Measurements from ENCODE around the gene AGMAT. TPM values are rescaled to one million over a fixed set of nuclear protein-coding genes. Genes with fewer than 3 reads are reported as not detected.

The AGMAT gene
- total and polyA plus RNA-seq, 2 of the 4 experiments (the other 2 are of a cell fraction): 0.18 to 0.26 TPM

- no peak overlapping the region for H2BK20ac ChIP-seq (ENCODE audit: low read depth, low read length)
- no peak overlapping the region for H2BK15ac ChIP-seq (ENCODE audit: low read depth, low read length)
- H2BK120ac ChIP-seq (ENCODE audit: low read depth, low read length): no peak overlapping the region
- H3K23ac ChIP-seq (ENCODE audit: low read depth, low read length): no peak overlapping the region
- no peak overlapping the region for H4K5ac ChIP-seq (ENCODE audit: low read depth, low read length)
- H3K9ac ChIP-seq (ENCODE audit: low read depth, low read length): no peak overlapping the region
- H3K4me1 ChIP-seq (ENCODE audit: control insufficient read depth, insufficient read depth, low read length): peaks cover 2% of the 10 kb centered on the region
- no peak overlapping the region for H3K4ac ChIP-seq (ENCODE audit: low read depth, low read length)
- no peak overlapping the region for H3K4me2 ChIP-seq (ENCODE audit: low read depth, low read length)
- peaks cover 5 to 22% of the 10 kb centered on the region in 2 experiments; a peak in 3 of 4 replicates for H3K79me1 ChIP-seq (ENCODE audit: low read depth in 1 of 2, low read length in 2 of 2)
- H3K9me1 ChIP-seq (ENCODE audit: insufficient read depth, low read length): peaks cover 10% of the 10 kb centered on the region
- dilution Hi-C loops (cut with HindIII; ENCODE audit: low sequenced_read_pairs, unreplicated experiment): no loop called here
- CTCF ChIA-PET: no interaction called here
- BruUV-seq (replicated peaks): no TSS peak
- H3K9me3 ChIP-seq (ENCODE audit: control insufficient read depth, insufficient read depth, low read length): no peaks in the 10 kb centered on the region
- H3K36me3 ChIP-seq (ENCODE audit: control insufficient read depth, insufficient read depth, low read length): no peaks in the 10 kb centered on the region; the same call in 1 of the 2 replicates
- H4K20me1 ChIP-seq (ENCODE audit: insufficient read depth, low read length): no peaks in the 10 kb centered on the region; the same call in none of the 2 replicates
- H3K14ac ChIP-seq (replicated peaks; ENCODE audit: low read depth, low read length): no peak overlapping the region
- no peak overlapping the region for H3K27ac ChIP-seq (ENCODE audit: insufficient read depth, low read length)
- ATAC-seq (ENCODE audit: low read depth) (no peak), DNase-seq (no peak)
- H4K91ac ChIP-seq (ENCODE audit: insufficient read depth, low read depth, low read length): no peak overlapping the region
- no peaks in the 10 kb centered on the region for H3K27me3 ChIP-seq (ENCODE audit: control insufficient read depth, insufficient read depth, low read length)
- peak overlapping the region; percentile 39 for H2AK9ac ChIP-seq (replicated peaks; ENCODE audit: low read depth, low read length, poor library complexity)
- H4K8ac ChIP-seq (ENCODE audit: low read depth in 2 of 2, low read length in 2 of 2): no peak overlapping the region
- intact Hi-C loops (cut with micrococcal nuclease): loop anchor here (5.0 kb wide), 1 partner anchor 200 kb away; no protein-coding TSS in a partner anchor
- H3K18ac ChIP-seq (ENCODE audit: low read depth, low read length): no peak overlapping the region
- no peak overlapping the region for H2AFZ ChIP-seq (replicated peaks; ENCODE audit: low read length, poor library complexity)
- H2AK5ac ChIP-seq (ENCODE audit: low read depth, low read length): no peak overlapping the region
- POLR2A ChIA-PET (ENCODE audit: unreplicated experiment): no interaction called here
- TF ChIP-seq, protein P1, sequence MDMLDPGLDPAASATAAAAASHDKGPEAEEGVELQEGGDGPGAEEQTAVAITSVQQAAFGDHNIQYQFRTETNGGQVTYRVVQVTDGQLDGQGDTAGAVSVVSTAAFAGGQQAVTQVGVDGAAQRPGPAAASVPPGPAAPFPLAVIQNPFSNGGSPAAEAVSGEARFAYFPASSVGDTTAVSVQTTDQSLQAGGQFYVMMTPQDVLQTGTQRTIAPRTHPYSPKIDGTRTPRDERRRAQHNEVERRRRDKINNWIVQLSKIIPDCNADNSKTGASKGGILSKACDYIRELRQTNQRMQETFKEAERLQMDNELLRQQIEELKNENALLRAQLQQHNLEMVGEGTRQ (IDR thresholded peaks at IDR 0.05; ENCODE audit: low read depth, low read length): no peak
- TF ChIP-seq MAFK (IDR thresholded peaks at IDR 0.05; ENCODE audit: low read depth, low read length) (no peak), FOS (IDR thresholded peaks at IDR 0.05; ENCODE audit: low read depth, low read length) (no peak), RFX5 (IDR thresholded peaks at IDR 0.05; ENCODE audit: low read depth, low read length) (no peak), SMC3 (IDR thresholded peaks at IDR 0.05; ENCODE audit: low read depth, low read length) (no peak), RAD21 (IDR thresholded peaks at IDR 0.05; ENCODE audit: low read length) (no peak), BHLHE40 (IDR thresholded peaks at IDR 0.05; ENCODE audit: low read depth, low read length) (no peak), MXI1 (IDR thresholded peaks at IDR 0.05; ENCODE audit: borderline replicate concordance, low read depth, low read length) (no peak), CEBPB (IDR thresholded peaks at IDR 0.05; ENCODE audit: low read depth, low read length) (no peak), POLR2A (IDR thresholded peaks at IDR 0.05; ENCODE audit: low read depth, low read length) (no peak; the same call in 1 of the 2 replicates), NFE2L2 (IDR thresholded peaks at IDR 0.05; ENCODE audit: low read depth, low read length) (no peak), RCOR1 (IDR thresholded peaks at IDR 0.05; ENCODE audit: insufficient replicate concordance, low read length) (no peak), MAZ (IDR thresholded peaks at IDR 0.05; ENCODE audit: borderline replicate concordance, low read depth, low read length) (no peak), CHD1 (IDR thresholded peaks at IDR 0.05; ENCODE audit: low read depth, low read length) (no peak)
- TF ChIP-seq, protein P2, sequence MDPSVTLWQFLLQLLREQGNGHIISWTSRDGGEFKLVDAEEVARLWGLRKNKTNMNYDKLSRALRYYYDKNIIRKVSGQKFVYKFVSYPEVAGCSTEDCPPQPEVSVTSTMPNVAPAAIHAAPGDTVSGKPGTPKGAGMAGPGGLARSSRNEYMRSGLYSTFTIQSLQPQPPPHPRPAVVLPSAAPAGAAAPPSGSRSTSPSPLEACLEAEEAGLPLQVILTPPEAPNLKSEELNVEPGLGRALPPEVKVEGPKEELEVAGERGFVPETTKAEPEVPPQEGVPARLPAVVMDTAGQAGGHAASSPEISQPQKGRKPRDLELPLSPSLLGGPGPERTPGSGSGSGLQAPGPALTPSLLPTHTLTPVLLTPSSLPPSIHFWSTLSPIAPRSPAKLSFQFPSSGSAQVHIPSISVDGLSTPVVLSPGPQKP (IDR thresholded peaks at IDR 0.05; ENCODE audit: borderline replicate concordance, low read depth, low read length): no peak
- TF ChIP-seq, protein P3, sequence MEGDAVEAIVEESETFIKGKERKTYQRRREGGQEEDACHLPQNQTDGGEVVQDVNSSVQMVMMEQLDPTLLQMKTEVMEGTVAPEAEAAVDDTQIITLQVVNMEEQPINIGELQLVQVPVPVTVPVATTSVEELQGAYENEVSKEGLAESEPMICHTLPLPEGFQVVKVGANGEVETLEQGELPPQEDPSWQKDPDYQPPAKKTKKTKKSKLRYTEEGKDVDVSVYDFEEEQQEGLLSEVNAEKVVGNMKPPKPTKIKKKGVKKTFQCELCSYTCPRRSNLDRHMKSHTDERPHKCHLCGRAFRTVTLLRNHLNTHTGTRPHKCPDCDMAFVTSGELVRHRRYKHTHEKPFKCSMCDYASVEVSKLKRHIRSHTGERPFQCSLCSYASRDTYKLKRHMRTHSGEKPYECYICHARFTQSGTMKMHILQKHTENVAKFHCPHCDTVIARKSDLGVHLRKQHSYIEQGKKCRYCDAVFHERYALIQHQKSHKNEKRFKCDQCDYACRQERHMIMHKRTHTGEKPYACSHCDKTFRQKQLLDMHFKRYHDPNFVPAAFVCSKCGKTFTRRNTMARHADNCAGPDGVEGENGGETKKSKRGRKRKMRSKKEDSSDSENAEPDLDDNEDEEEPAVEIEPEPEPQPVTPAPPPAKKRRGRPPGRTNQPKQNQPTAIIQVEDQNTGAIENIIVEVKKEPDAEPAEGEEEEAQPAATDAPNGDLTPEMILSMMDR (conservative IDR thresholded peaks at IDR 0.05; ENCODE audit: low read depth, low read length): no peak
- in situ Hi-C loops (cut with MboI; ENCODE audit: low sequenced_read_pairs): no loop called here
- H3K56ac ChIP-seq (ENCODE audit: extremely low read depth, insufficient read depth, low read length): no peak overlapping the region
- H2BK5ac ChIP-seq (ENCODE audit: low read depth, low read length, poor library complexity, severe bottlenecking): no peak overlapping the region
- no peak overlapping the region for H3K4me3 ChIP-seq (ENCODE audit: insufficient read depth, low read depth, low read length)
- WGBS, 2 experiments (ENCODE audit: extremely low coverage in 2 of 2, insufficient read length in 1 of 2): 92% methylated on average over 3 of the region's 4 CpGs; no CpG with 5 or more reads in 1 of the 2 experiments
Observed at GRCh38 chr1:15522551-15522950, 62.3 kb downstream of the AGMAT start.

All from IMR-90 (cell line).